Adrenal gland (tissue), 12 donors: ENCODE data around the gene LMO7. TPM values are rescaled to one million over a fixed set of nuclear protein-coding genes. Genes with fewer than 3 reads are reported as not detected.

Experiments used
- DNase-seq, 7 donors: peaks; one replicate each; pipeline ENCODE4 v3.0.0-alpha.2; 2019 to 2020
- H3K27ac ChIP-seq, 5 donors: fragments of 200-600 bp; sonication (generic) in 4 of 5; 1 replicate in 3 of 5; 2 replicates in 2 of 5; pipeline versions ENCODE4 v1.5.1 to v1.8.0; 2016 to 2020; ENCODE audit warnings: mild to moderate bottlenecking in 1 of 5
- H3K27me3 ChIP-seq: fragments of 200-600 bp; 2 replicates; pipeline ENCODE4 v1.8.0; 2021
- H3K36me3 ChIP-seq, 2 donors: fragments of 200-600 bp; replicated peaks in 1 of 2; 1 replicate in 1 of 2; 2 replicates in 1 of 2; pipeline versions ENCODE4 v1.5.1 to v1.8.0; 2018 to 2022
- H3K4me1 ChIP-seq, 2 donors: fragments of 200-600 bp; replicated peaks in 1 of 2; 1 replicate in 1 of 2; 2 replicates in 1 of 2; pipeline versions ENCODE4 v1.5.1 to v1.8.0; 2018 to 2021
- H3K4me3 ChIP-seq, 4 donors: fragments of 200-600 bp; sonication (generic) in 3 of 4; one replicate each; pipeline ENCODE4 v1.5.1; 2016 to 2018
- H3K9me3 ChIP-seq, 3 donors: fragments of 200-600 bp; sonication (generic) in 1 of 3; replicated peaks in 1 of 3; 1 replicate in 2 of 3; 2 replicates in 1 of 3; pipeline versions ENCODE4 v1.5.1 to v1.8.0; 2016 to 2021
- CTCF ChIP-seq, 6 experiments: fragments of 450-650 bp in 4 of 6; fragments of 200-600 bp in 2 of 6; sonication (generic) in 1 of 6; IDR thresholded peaks; 1 replicate in 5 of 6; 2 replicates in 1 of 6; pipeline versions ENCODE4 v1.5.1 to v1.8.0; 2016 to 2021; ENCODE audit warnings: antibody characterized with exemption in 6 of 6, mild to moderate bottlenecking in 2 of 6, moderate library complexity in 1 of 6
- POLR2A ChIP-seq, 2 donors: fragments of 450-650 bp; IDR thresholded peaks; one replicate each; pipeline ENCODE4 v1.6.1; 2017; ENCODE audit warnings: antibody characterized with exemption in 2 of 2, mild to moderate bottlenecking in 2 of 2, moderate library complexity in 1 of 2
- WGBS, 4 donors: extraction: QIAGEN DNeasy Blood & Tissue Kit in 2 of 4; methylation state at CpG; one replicate each; pipeline versions ENCODE4 v1.1.5 to v1.1.7; 2013 to 2017; 5-methylcytosine and 5-hydroxymethylcytosine counted together
- intact Hi-C, 2 donors: fragments of 100-400 bp; cut with DNase I; formaldehyde crosslinking; loops; one replicate each; pipeline versions ENCODE4 v1.14.1 to v1.15.0; 2022 to 2023
- polyA plus RNA-seq, 3 donors: library from polyadenylated mRNA; stranded (reverse); fragments of 200-250 nt in 2 of 3; fragments of 350-450 nt in 1 of 3; fragmentation: Illumina TruSeq in 1 of 3; extraction: RNeasy Lipid Tissue Mini Kit (QIAGEN cat#74804) in 1 of 3; gene quantifications; one replicate each; pipeline ENCODE4 v1.2.3, GENCODE V29; 2013 to 2014
- total RNA-seq, 9 donors: library from RNA; depleted of rRNA in 4 of 9; stranded (reverse); fragments of >200 nt in 4 of 9; fragments of 120-200 nt in 1 of 9; fragmentation: NEBNext Ultra II Directional in 1 of 9; extraction: Animal tissue kit (Norgen Biotek cat#: 25700) in 1 of 9; gene quantifications; one replicate each; pipeline versions ENCODE4 v1.1.0 to v1.2.4, GENCODE V29; 2013 to 2023
- donor health status: healthy with polysubstance abuse.
- donor health status: Bipolar disorder and iron deficiency.
- donor health status: DM: yes; HTN: yes; CAD: no.
- donor health status: DM: no; HTN: no; CAD: no.
- donor health status: DM: no; HTN: no; CAD: no.
- donor health status: DM: yes; HTN: yes; CAD: no.

Gene LMO7
- total and polyA plus RNA-seq, 12 donors, result 7.4 to 39.7 (median 11.4) TPM

GRCh38 chr13:75879656-75880055 is 243.5 kb downstream of the LMO7 start:
- no peaks in the 10 kb centered on the region for H3K36me3 ChIP-seq
- WGBS, 4 donors, result 79 to 85% (median 80%) methylated on average over 4 of the region's 4 CpGs
- TF ChIP-seq CTCF (IDR thresholded peaks at IDR 0.05), result no peak
- TF ChIP-seq POLR2A (IDR thresholded peaks at IDR 0.05), result no peak
- no peak for DNase-seq
- H3K4me3 ChIP-seq, result no peak overlapping the region
- peaks cover 0 to 4% of the 10 kb centered on the region in 2 donors for H3K4me1 ChIP-seq
- H3K9me3 ChIP-seq, result no peaks in the 10 kb centered on the region
- no peak overlapping the region for H3K27ac ChIP-seq
- intact Hi-C loops, result loop anchor here (5.0 to 10.0 kb wide), 3 partner anchors 185 to 1095 kb away; no protein-coding TSS in a partner anchor
- H3K27me3 ChIP-seq, result peaks cover 5% of the 10 kb centered on the region

GRCh38 chr13:75881109-75881775 is 245.1 kb downstream of the LMO7 start:
- intact Hi-C loops, result no loop called here
- 68 to 78% (median 70%) methylated on average over 4 of the region's 4 CpGs for WGBS, 4 donors

GRCh38 chr13:75882261-75882660 is 246.1 kb downstream of the LMO7 start:
- intact Hi-C loops, result no loop called here
- WGBS, 4 donors, result 90 to 96% (median 93%) methylated on average over 1 of the region's 1 CpG

More at GRCh38 chr13:75881109-75881775, 245.1 kb downstream of the LMO7 start:
- H3K36me3 ChIP-seq, result no peaks in the 10 kb centered on the region
- H3K27ac ChIP-seq, result no peak overlapping the region
- peaks cover under 1% of the 10 kb centered on the region for H3K27me3 ChIP-seq
- H3K9me3 ChIP-seq, result no peaks in the 10 kb centered on the region
- H3K4me1 ChIP-seq, result peaks cover 0 to 4% of the 10 kb centered on the region in 2 donors
- DNase-seq, result no peak
- H3K4me3 ChIP-seq, result no peak overlapping the region
- no peak for TF ChIP-seq CTCF (IDR thresholded peaks at IDR 0.05)
- no peak for TF ChIP-seq POLR2A (IDR thresholded peaks at IDR 0.05)

GRCh38 chr13:75889427-75889826 is 253.3 kb downstream of the LMO7 start:
- no peak for DNase-seq
- intact Hi-C loops, result no loop called here
- Histone ChIP-seq H3K4me1 (no peaks in the 10 kb centered on the region), H3K9me3 (no peaks in the 10 kb centered on the region), H3K36me3 (no peaks in the 10 kb centered on the region), H3K27me3 (peaks cover 3% of the 10 kb centered on the region), H3K27ac (no peak overlapping the region), H3K4me3 (no peak overlapping the region)
- TF ChIP-seq CTCF (IDR thresholded peaks at IDR 0.05), result no peak
- no peak for TF ChIP-seq POLR2A (IDR thresholded peaks at IDR 0.05)

More at GRCh38 chr13:75882261-75882660, 246.1 kb downstream of the LMO7 start:
- no peaks in the 10 kb centered on the region for H3K4me1 ChIP-seq
- DNase-seq, result no peak
- H3K36me3 ChIP-seq, result no peaks in the 10 kb centered on the region
- no peaks in the 10 kb centered on the region for H3K9me3 ChIP-seq
- H3K27me3 ChIP-seq, result no peaks in the 10 kb centered on the region
- no peak overlapping the region for H3K27ac ChIP-seq
- H3K4me3 ChIP-seq, result no peak overlapping the region
- TF ChIP-seq POLR2A (IDR thresholded peaks at IDR 0.05) (no peak), CTCF (IDR thresholded peaks at IDR 0.05) (no peak)
